Measurements from ENCODE around the gene TMEM117.

TMEM117 gene

GRCh38 chr12:43835656-43836474, at the start of gene TMEM117:
Gene TMEM117, plus strand, starts transcription at chr12:43836081.
- peak; percentile 49 for DNase-seq

GRCh38 chr12:43786899-43787693, 48.8 kb upstream of the TMEM117 start:
- DNase-seq = no peak

DNA sequence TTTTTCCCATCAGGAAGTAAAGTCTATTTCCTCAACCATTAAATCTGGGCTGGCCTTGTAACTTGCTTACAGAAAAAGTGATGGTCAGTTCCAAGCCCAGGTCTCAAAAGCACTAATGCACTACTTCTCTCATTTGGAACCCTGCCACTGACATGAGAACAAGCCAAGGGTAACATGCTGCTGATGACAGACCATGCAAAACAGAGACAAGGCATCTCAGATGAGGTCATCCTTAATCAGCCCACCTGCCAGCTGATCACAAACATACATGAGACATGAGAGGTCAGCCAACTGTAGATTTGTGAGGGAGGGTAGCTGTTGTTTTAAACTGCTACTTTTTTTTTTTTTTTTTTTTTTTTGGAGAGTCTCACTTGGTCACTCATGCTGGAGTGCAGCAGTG, 45.9 kb upstream of the TMEM117 start:
- no peak for DNase-seq

GRCh38 chr12:43795716-43796280, 40.1 kb upstream of the TMEM117 start:
- no peak for DNase-seq

DNA sequence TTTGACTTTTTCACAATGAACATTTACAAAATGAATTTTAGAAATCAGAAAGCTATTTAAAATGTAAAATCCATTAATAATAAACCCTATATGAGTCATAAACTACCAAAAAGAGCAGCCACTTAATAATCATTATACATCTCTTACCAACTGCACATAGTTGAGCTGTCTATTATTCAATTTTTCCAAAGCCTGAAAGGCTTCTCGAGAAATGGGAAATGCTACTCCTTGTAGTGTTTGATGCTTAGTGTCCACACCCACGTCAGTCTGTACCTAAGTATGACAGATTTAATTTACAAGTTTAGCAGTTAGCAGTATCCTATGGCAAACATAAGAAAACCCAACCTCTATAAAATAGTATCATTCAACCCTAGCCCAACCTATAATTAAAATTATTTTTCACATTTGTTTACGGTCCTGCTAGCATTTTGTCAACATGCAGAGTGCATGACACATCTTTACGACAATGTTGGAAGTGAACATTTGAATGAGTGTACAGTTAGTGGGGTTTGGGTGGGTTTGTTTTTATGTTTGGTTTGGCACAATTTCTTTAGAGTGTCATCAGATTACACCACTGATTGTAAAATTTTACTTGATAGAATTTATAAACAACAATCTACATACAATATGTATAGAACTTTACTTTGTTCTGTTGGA, 38.2 kb upstream of the TMEM117 start:
- DNase-seq = no peak

- DNase-seq = peak; percentile 30
These were observed 30.6 kb upstream of the TMEM117 start for GRCh38 chr12:43805149-43805859.

DNA sequence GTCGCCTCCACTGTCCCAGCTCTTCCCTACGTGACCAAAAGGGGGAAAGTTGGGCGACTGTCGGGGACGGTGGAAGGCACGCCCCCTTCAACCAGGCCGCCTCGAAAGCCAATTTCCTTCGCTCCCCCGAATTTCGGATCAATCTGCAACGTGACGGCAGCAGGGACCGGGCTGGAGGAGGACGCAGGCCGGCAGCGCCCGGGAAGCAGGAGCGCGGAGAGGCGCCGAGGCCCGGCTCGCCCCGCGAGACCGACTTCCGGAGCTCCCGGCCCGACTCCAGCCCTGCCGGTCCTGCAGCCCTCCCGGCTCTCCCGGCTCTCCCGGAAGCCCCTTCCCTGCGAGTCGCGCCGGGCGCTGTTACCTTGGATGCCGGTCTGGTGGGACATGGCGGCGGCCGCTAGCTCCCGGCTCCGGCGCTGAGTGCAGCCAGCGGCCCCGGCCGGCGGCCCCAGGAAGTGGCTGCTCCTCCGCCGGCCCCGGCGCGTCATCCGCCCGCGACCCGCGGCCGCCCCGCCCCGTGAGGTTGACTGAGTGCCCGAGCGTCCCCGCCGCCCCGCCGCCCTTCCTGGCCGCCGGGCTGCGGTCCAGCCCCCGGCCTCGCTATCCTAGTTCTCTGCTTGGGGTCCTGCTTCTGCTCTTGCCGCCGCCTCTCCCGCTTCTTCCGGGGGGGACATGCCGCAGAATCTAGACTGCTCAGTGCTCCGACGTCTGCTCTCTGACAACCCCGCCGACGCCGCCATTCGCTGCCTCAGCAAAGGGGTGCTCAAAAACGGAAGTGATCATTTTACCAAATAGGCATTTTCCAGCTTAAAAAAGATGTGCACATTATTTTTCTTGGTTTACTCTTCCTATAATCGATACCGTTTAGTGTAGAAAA, 29.8 kb upstream of the TMEM117 start, which contains the start of gene TWF1:
Gene TWF1, minus strand, starts transcription at position 458 of the 877 bp plus-strand sequence. Its CDS starts 72 bp downstream, at position 386.
- peak; percentile 88 for DNase-seq

- DNase-seq = peak; percentile 5
These were observed 29.2 kb upstream of the TMEM117 start for GRCh38 chr12:43806737-43807072.

DNA sequence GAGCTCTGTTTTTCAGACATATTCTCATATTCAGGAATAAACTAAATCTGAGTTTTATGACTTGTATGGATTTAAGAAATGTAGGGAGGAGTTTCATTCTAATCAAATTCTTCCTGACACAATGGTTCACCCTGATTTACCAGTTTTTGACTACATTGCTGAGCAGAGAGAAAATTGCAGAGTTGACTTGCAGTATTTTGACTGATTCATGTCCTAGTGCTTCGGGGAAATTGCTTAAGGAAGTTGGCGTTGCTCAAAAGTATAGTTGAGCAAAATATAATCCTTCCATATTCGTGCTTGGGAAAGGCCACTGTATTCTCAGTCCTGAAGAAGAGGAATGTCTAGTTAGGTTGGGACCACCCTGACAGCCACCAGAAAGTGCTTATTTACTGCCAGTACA, 28.5 kb upstream of the TMEM117 start:
- DNase-seq = no peak

- no peak for DNase-seq
These were observed 23.8 kb upstream of the TMEM117 start for GRCh38 chr12:43812057-43812456.

DNA sequence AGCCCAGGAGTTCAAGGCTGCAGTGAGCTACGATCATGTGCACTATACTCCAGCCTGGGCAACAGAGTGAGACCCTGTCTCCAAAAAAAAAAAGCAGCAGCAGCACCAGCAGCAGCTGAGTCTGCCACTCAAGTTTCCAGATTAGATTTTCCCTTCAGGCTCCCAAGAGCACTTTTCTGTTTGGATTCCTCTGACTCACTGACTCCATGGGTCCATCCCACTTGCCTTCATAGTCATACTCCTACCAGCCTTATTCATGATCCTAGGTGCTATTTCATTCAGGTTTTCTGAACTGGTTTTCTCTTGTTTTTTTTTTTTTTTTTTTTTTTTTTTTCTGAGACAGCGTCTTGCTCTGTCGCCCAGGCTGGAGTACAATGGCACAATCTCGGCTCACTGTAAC, 23.0 kb upstream of the TMEM117 start:
- no peak for DNase-seq

GRCh38 chr12:43815416-43815815, 20.5 kb upstream of the TMEM117 start:
- no peak for DNase-seq

- no peak for DNase-seq
These were observed 19.7 kb upstream of the TMEM117 start for GRCh38 chr12:43816168-43816567.

DNA sequence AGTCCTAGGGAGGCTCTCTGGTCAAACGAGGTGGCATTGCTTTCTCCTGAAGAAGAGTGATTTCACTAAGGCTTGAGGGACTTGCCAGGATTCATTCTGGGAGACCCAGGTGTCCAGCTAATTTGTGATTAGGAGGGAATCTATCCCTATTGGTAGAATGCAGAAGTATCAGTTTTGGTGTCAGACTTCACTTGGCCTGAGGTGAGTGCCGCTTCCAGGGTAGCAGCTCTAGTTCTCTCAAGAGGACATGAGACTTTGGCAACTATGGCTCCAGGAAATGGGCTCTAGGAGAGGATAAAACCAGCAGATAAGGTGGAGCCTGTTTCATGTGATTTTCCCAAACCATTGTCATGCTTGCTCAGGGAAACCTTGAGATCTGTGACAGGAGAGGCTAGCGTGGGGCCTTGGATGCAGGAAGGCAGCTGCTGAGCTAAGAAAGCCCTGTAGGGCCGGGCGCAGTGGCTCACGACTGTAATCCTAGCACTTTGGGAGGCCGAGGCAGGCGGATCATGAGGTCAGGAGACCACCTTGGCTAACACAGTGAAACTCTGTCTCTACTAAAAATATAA, 11.6 kb upstream of the TMEM117 start:
- DNase-seq = no peak

GRCh38 chr12:43826681-43827080, 9.2 kb upstream of the TMEM117 start:
- DNase-seq = no peak

DNA sequence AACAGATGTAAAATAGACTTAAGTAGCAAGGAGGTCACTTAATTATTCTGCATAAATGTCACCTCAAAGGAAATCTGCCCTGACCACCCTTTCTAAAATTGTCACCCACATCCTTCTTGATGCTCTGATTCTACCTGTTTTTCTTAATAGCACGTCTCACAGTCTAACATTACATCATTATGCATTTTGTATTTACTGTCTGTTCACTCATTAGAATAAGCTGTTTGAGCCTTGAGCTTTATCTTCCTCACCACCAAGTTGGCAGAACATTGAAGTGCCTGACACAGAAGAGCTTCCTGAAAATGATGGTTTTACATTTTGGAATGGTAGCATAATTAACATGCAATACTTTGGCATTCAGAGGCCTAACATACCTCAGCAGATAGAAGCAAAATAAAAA, 8.8 kb upstream of the TMEM117 start:
- DNase-seq = no peak

GRCh38 chr12:43832463-43833168, 3.3 kb upstream of the TMEM117 start:
- no peak for DNase-seq

GRCh38 chr12:43835264-43835655, 621 bp upstream of the TMEM117 start:
- DNase-seq = no peak

DNA sequence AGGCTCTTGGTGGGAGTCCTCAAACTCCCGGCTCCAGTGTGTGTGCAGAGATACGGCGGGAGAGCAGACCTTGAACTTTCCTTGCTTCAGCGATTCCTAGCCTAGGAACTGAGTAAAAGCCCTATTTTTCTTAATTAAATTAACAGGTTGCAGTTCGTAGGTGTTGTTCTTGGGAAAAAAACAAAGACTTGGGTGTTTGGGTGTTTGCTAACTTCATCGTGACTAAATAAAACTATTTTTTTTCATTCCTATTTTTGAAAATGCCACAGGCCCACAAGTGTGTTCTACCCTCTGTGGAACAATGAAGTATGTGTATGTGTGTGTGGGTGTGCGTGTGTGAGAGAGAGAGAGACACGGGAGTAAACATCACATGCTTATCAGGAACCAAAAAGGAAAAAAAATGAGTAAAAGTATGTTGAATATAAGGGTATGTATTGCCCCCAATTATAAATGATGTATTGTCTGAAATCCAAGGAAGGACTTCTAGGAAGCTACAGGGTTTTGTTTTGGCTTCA, 651 bp downstream of the TMEM117 start:
- DNase-seq = no peak

DNA sequence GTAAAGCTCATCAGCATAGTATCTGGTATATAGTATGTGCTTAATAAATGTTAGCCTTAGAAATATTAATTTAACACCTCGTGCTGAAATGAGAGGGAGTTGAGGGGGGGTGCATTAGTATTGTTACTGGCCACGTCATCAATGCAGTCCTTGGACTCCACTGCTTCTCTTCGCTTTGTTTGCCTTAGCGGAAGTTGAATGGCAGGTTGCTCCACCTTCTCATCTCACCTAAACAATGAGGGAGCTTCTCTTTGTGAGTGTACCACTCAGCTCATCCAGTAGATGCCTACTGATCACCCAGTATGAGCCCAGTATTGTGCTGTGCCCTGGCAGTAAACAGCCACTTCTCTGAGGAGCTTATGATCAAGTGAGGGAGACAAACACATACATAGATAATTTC, 4.5 kb downstream of the TMEM117 start:
- DNase-seq = no peak
